A549 (cell line): Measurements from ENCODE around the gene PHYHIPL. TPM values are rescaled to one million over a fixed set of nuclear protein-coding genes. Genes with fewer than 3 reads are reported as not detected.

Source experiments
- ATAC-seq, 2 experiments: fragments of 200-7000 bp in 1 of 2; fragments of >200 bp in 1 of 2; cut with Nextera tagmentation in 1 of 2; cut with Tn5 transposase in 1 of 2; 3 replicates each; pipeline versions ENCODE4 v1.8.0 to v1.9.1; 2018 to 2020; ENCODE audit warnings: mild to moderate bottlenecking in 1 of 2, moderate library complexity in 1 of 2
- CTCF ChIA-PET: fragments of 300-600 bp; sonication (Branson Sonifier 250); formaldehyde crosslinking; extraction: SDS; loops from one replicate; lab custom pipeline; 2021; ENCODE audit warnings: antibody characterized with exemption, inconsistent platforms; lab: Yijun Ruan, JAX
- POLR2A ChIA-PET: fragments of 350-600 bp; formaldehyde crosslinking; extraction: SDS; loops from one replicate; lab custom pipeline; 2021; ENCODE audit warnings: antibody characterized with exemption, inconsistent platforms; lab: Yijun Ruan, JAX
- DNase-seq, 2 experiments: peaks; one replicate each; pipeline versions ENCODE4 v3.0.0 to v3.0.0-alpha.2; 2011 to 2016; ENCODE audit warnings: low read depth in 1 of 2, low spot score in 1 of 2
- FAIRE-seq: peaks from 2 replicates; lab custom pipeline; 2011; peaks lifted over from hg19 to GRCh38; lab: Jason Lieb, UNC
- H3K27ac ChIP-seq, 2 experiments: fragments of >200 bp; sonication (Bioruptor Twin); formaldehyde crosslinking; 3 replicates each; pipeline ENCODE4 v1.5.1; 2016 to 2017
- H3K4me1 ChIP-seq: fragments of >200 bp; sonication (Bioruptor Twin); formaldehyde crosslinking; 3 replicates; pipeline ENCODE4 v1.6.1; 2016
- H3K4me2 ChIP-seq: fragments of >200 bp; sonication (Bioruptor Twin); formaldehyde crosslinking; 3 replicates; pipeline ENCODE4 v1.6.1; 2016
- H3K4me3 ChIP-seq: fragments of >200 bp; sonication (Bioruptor Twin); formaldehyde crosslinking; 3 replicates; pipeline ENCODE4 v1.5.1; 2016
- H3K9me3 ChIP-seq: fragments of >200 bp; sonication (Bioruptor Twin); formaldehyde crosslinking; 3 replicates; pipeline ENCODE4 v1.6.1; 2016
- BHLHE40 ChIP-seq: IDR thresholded peaks from 2 replicates; pipeline ENCODE4 v1.6.1; 2012; ENCODE audit warnings: low read depth, low read length, inconsistent platforms
- CBX2 ChIP-seq: fragments of 200-600 bp; sonication (generic); IDR thresholded peaks from 2 replicates; pipeline ENCODE4 v1.6.1; 2016; ENCODE audit warnings: low read depth, mild to moderate bottlenecking, borderline replicate concordance
- E2F6 ChIP-seq: IDR thresholded peaks from 2 replicates; pipeline ENCODE4 v1.6.1; 2012; ENCODE audit warnings: low read depth, borderline replicate concordance
- EHF ChIP-seq: fragments of 250-450 bp; sonication (Bioruptor Pico); IDR thresholded peaks from 2 replicates; pipeline ENCODE4 v1.5.0; 2020; ENCODE audit warnings: mild to moderate bottlenecking
- GATA3 ChIP-seq: IDR thresholded peaks from 2 replicates; pipeline ENCODE4 v1.6.1; 2012; ENCODE audit warnings: borderline replicate concordance
- HES2 ChIP-seq: fragments of >200 bp; sonication (Bioruptor Twin); formaldehyde crosslinking; IDR thresholded peaks from 2 replicates; pipeline ENCODE4 v1.6.1; 2016
- HOXB13 ChIP-seq: fragments of 250-450 bp; sonication (Bioruptor Pico); IDR thresholded peaks from 2 replicates; pipeline ENCODE4 v1.5.0; 2020; ENCODE audit warnings: low read depth, mild to moderate bottlenecking, moderate library complexity
- KDM5A ChIP-seq: fragments of 200-600 bp; sonication (generic); IDR thresholded peaks from 2 replicates; pipeline ENCODE4 v1.6.1; 2016; ENCODE audit warnings: antibody characterized with exemption, mild to moderate bottlenecking
- MYC ChIP-seq: IDR thresholded peaks from 2 replicates; pipeline ENCODE4 v1.6.1; 2012; ENCODE audit warnings: mild to moderate bottlenecking, inconsistent platforms, low read length, improper control_type of control experiment, borderline replicate concordance
- PBX3 ChIP-seq: IDR thresholded peaks from 2 replicates; pipeline ENCODE4 v1.6.1; 2012
- SREBF2 ChIP-seq: fragments of 450-650 bp; IDR thresholded peaks from 2 replicates; pipeline ENCODE4 v1.6.1; 2014; ENCODE audit warnings: mild to moderate bottlenecking, moderate library complexity
- ZFP36 ChIP-seq: fragments of 450-650 bp; IDR thresholded peaks from 2 replicates; pipeline ENCODE4 v1.6.1; 2014; ENCODE audit warnings: borderline replicate concordance; ENCODE audit not compliant: partially characterized antibody
- WGBS: methylation state at CpG from one replicate; pipeline ENCODE4 v1.1.6; 2017; ENCODE audit errors: missing lambda C conversion rate; 5-methylcytosine and 5-hydroxymethylcytosine counted together
- polyA plus RNA-seq, 4 experiments: library from polyadenylated mRNA; depleted of rRNA in 3 of 4; stranded (reverse); fragments of >200 nt; fragmentation: RNase III in 1 of 4; extraction: RNeasy Plus Mini Kit Qiagen cat#74134 plus additional on column Dnase treatment in 1 of 4; gene quantifications; 2 replicates in 3 of 4; 3 replicates in 1 of 4; pipeline ENCODE4 v1.2.3, GENCODE V29; 2011 to 2017
- TF ChIP-seq, protein P1 (sequence below): fragments of 250-450 bp; sonication (Bioruptor Pico); IDR thresholded peaks from 2 replicates; pipeline ENCODE4 v1.5.0; 2021; ENCODE audit warnings: mild to moderate bottlenecking, moderate library complexity, borderline replicate concordance
- TF ChIP-seq, protein P2 (sequence below): fragments of 150-350 bp; IDR thresholded peaks from 2 replicates; pipeline ENCODE4 v1.6.1; 2014; ENCODE audit warnings: low read depth, mild to moderate bottlenecking, low read length
- TF ChIP-seq, protein P3 (sequence below): fragments of 250-450 bp; sonication (Bioruptor Pico); IDR thresholded peaks from 2 replicates; pipeline ENCODE4 v1.5.0; 2020; ENCODE audit warnings: low read depth, mild to moderate bottlenecking, moderate library complexity

Gene PHYHIPL
- polyA plus RNA-seq, 2 of the 4 experiments (the other 2 are of a cell fraction) = 0.88 to 0.97 TPM

DNA sequence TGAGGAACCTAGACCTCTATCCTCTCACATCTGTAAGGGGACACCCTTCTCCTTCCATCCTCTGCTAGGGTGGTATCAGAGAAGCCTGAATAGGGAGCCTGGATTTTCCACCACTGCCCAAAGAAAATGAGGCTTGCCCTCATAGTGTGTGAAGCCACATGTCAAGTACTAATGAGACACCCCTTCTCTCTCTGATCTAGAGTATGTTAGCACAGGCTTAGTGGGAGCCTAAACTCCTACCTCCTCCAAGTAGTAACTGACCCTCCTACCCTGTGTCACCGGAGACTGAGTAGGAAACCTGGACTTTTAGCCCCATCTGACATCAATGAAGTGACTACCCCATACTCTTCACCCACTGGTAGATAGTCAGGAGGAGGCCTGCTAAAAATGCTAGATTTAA, 65.6 kb downstream of the PHYHIPL start:
- no peaks in the 10 kb centered on the region for H3K9me3 ChIP-seq
- H3K4me2 ChIP-seq = no peak overlapping the region
- 86% methylated on average over 1 of the region's 1 CpG for WGBS
- ChIA-PET POLR2A (no interaction called here), CTCF (no interaction called here)
- H3K4me1 ChIP-seq = no peaks in the 10 kb centered on the region
- ATAC-seq (no peak), FAIRE-seq (no peak), DNase-seq (no peak)
- no peak for TF ChIP-seq ZFP36
- TF ChIP-seq, protein P1, sequence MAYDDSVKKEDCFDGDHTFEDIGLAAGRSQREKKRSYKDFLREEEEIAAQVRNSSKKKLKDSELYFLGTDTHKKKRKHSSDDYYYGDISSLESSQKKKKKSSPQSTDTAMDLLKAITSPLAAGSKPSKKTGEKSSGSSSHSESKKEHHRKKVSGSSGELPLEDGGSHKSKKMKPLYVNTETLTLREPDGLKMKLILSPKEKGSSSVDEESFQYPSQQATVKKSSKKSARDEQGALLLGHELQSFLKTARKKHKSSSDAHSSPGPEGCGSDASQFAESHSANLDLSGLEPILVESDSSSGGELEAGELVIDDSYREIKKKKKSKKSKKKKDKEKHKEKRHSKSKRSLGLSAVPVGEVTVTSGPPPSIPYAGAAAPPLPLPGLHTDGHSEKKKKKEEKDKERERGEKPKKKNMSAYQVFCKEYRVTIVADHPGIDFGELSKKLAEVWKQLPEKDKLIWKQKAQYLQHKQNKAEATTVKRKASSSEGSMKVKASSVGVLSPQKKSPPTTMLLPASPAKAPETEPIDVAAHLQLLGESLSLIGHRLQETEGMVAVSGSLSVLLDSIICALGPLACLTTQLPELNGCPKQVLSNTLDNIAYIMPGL (CRISPR knock-in tag) = no peak
- TF ChIP-seq PBX3 = no peak
- no peak overlapping the region for H3K27ac ChIP-seq
- no peak overlapping the region for H3K4me3 ChIP-seq

DNA sequence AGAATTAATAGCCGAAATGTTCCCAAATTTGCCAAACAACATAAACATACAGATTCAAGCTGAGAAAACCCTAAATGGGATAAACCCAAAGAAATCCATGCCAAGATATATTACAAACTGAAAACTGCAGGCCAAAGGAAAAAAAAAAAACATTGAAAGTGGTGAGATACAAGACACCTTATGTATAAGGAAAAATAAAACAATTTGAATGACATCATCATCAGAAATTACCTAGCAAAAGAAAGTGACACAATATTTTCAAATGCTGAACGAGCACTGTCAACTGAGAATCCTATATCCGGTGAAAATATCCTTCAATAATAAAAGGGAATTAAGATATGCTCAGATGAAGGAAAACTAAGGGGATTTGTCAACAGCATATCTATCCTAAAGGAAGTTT, 66.5 kb downstream of the PHYHIPL start:
- Histone ChIP-seq H3K9me3 (no peaks in the 10 kb centered on the region), H3K4me1 (no peaks in the 10 kb centered on the region), H3K4me3 (no peak overlapping the region), H3K4me2 (no peak overlapping the region), H3K27ac (no peak overlapping the region)
- POLR2A ChIA-PET = no interaction called here
- ATAC-seq = no peak
- TF ChIP-seq HES2 (no peak), CBX2 (no peak), SREBF2 (no peak), BHLHE40 (no peak), KDM5A (no peak), HOXB13 (no peak), E2F6 (no peak), GATA3 (no peak), EHF (no peak)
- TF ChIP-seq, protein P2, sequence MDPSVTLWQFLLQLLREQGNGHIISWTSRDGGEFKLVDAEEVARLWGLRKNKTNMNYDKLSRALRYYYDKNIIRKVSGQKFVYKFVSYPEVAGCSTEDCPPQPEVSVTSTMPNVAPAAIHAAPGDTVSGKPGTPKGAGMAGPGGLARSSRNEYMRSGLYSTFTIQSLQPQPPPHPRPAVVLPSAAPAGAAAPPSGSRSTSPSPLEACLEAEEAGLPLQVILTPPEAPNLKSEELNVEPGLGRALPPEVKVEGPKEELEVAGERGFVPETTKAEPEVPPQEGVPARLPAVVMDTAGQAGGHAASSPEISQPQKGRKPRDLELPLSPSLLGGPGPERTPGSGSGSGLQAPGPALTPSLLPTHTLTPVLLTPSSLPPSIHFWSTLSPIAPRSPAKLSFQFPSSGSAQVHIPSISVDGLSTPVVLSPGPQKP = no peak
- TF ChIP-seq, protein P3, sequence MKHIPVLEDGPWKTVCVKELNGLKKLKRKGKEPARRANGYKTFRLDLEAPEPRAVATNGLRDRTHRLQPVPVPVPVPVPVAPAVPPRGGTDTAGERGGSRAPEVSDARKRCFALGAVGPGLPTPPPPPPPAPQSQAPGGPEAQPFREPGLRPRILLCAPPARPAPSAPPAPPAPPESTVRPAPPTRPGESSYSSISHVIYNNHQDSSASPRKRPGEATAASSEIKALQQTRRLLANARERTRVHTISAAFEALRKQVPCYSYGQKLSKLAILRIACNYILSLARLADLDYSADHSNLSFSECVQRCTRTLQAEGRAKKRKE (CRISPR knock-in tag) = no peak
- no peak for FAIRE-seq
- DNase-seq = no peak
- WGBS = 66% methylated on average over 3 of the region's 3 CpGs
- CTCF ChIA-PET = no interaction called here

GRCh38 chr10:59243611-59244195, 67.3 kb downstream of the PHYHIPL start:
- no peak overlapping the region for H3K4me3 ChIP-seq
- no peak overlapping the region for H3K27ac ChIP-seq
- POLR2A ChIA-PET = no interaction called here
- FAIRE-seq (no peak), DNase-seq (no peak), ATAC-seq (no peak)
- no peak for TF ChIP-seq MYC
- TF ChIP-seq KDM5A = no peak
- CTCF ChIA-PET = no interaction called here
- H3K4me2 ChIP-seq = no peak overlapping the region
- H3K9me3 ChIP-seq = no peaks in the 10 kb centered on the region
- H3K4me1 ChIP-seq = no peaks in the 10 kb centered on the region
- WGBS = 72% methylated on average over 2 of the region's 2 CpGs
